GM12892 (cell line): ENCODE results near the gene SRRM3.
"Not testable (repeated sequence)": the region's sequence is repeated elsewhere in the genome, so short reads cannot be mapped to it uniquely, and the experiment has no call there.

Experiments
- DNase-seq: peaks from one replicate; pipeline ENCODE4 v3.0.0; 2011; ENCODE audit not compliant: insufficient read length
- FAIRE-seq: peaks from 2 replicates; lab custom pipeline; 2011; peaks lifted over from hg19 to GRCh38; lab: Jason Lieb, UNC
- POLR2A ChIP-seq: IDR thresholded peaks from 2 replicates; pipeline ENCODE4 v1.6.1; 2011; ENCODE audit warnings: low read depth, low read length, control low read depth
- POLR2AphosphoS5 ChIP-seq: IDR thresholded peaks from 2 replicates; pipeline ENCODE4 v1.6.1; 2011; ENCODE audit warnings: low read depth, low read length, control low read depth
- TAF1 ChIP-seq: IDR thresholded peaks from 2 replicates; pipeline ENCODE4 v1.6.1; 2011; ENCODE audit warnings: low read depth, mild to moderate bottlenecking, control low read depth, low read length, borderline replicate concordance

The SRRM3 gene

DNA sequence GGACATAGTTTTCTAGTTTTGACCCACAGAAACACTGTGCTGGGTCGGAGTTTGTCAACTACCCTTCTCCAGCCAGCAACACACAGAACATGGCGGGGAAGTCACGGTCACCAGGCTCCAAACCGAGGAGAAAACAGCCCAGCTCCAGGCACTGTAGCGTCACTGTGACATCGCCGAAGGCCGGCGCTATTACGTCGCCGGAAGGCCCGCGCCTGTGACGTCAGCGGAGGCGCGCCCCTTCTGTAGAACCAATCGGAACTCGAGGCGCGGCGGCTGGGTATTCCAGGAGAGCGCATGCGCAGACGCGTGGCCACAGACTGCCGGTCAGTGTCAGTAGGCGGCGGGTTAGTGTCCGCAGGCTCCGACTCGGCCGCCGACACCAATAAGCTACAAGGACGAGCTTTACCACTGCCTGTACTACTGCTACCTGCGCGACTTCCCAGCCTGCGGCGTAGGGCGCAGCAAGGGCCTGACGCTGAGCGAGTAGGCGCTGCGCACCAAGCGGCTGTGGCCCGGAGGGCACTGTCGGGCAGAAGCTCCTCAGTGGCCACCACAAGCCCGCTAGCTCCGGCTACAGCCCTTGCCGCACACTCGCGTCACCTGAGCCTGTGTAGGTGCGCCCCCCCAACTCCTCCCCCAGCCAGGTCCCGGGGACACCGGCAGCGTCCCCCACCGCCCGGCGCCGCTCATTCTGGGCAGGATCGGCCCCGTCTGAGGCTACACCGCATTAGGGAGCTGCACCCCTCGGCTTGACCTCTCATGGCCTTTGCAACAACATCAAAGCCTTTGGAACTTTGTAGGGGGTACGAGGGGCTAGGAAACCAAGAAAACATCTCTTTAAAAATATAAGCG lies 35.1 kb upstream of the SRRM3 start:
- TF ChIP-seq TAF1 (no peak), POLR2AphosphoS5 (no peak), POLR2A (no peak; the same call in 1 of the 2 replicates)
- DNase-seq (peak; percentile 83), FAIRE-seq (peak; percentile 68)

GRCh38 chr7:76173566-76174205 lies 28.0 kb upstream of the SRRM3 start:
- DNase-seq = no peak
- no peak for FAIRE-seq
- TF ChIP-seq POLR2AphosphoS5 = no peak
- TF ChIP-seq TAF1 = no peak
- TF ChIP-seq POLR2A = no peak

GRCh38 chr7:76176951-76177350 lies 24.7 kb upstream of the SRRM3 start:
- DNase-seq, FAIRE-seq: not testable (repeated sequence)

GRCh38 chr7:76179686-76180085 lies 22.0 kb upstream of the SRRM3 start:
- no peak for TF ChIP-seq TAF1
- no peak for TF ChIP-seq POLR2A
- no peak for TF ChIP-seq POLR2AphosphoS5
- no peak for DNase-seq
- no peak for FAIRE-seq

DNA sequence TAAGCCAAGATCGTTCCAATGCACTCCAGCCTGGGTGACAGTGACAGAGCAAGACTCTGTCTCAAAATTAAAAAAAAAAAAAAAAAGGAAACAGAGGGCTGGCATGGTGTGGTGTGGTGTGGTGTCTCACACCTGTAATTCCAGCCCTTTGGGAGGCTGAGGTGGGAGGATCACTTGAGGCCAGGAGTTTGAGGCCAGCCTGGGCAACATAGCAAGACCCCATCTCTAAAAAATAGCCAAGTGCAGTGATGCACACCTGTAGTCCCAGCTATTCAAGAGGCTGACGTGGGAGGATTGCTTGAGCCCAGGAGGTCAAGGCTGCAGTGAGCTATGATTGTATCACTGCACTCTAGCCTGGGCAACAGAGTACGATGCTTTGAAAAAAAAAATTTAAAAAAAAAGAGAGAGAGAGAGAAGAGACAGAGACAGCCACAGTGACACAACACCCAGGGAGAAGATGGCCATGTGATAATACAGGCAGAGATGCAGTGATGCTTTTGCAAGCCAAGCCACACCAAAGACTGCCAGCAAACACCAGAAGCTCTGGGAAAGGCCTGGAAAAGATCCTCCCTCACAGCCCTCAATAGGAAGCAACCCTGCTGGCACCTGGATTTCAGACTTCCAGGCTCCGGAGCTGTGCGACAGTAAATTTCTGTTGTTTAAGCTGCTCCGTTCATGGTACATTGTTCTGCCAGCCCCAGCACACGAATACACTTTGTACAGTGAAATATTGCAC lies 19.3 kb upstream of the SRRM3 start:
- FAIRE-seq = no peak
- TF ChIP-seq TAF1 (no peak), POLR2AphosphoS5 (no peak), POLR2A (no peak)

GRCh38 chr7:76185187-76185896 lies 16.4 kb upstream of the SRRM3 start:
- FAIRE-seq = no peak
- no peak for TF ChIP-seq TAF1
- no peak for DNase-seq

More for the DNA sequence above, 19.3 kb upstream of the SRRM3 start:
- DNase-seq = no peak

GRCh38 chr7:76187272-76187671 lies 14.4 kb upstream of the SRRM3 start:
- TF ChIP-seq POLR2AphosphoS5 (no peak), POLR2A (no peak), TAF1 (no peak)
- FAIRE-seq = no peak
- DNase-seq = no peak

- no peak for DNase-seq
- no peak for TF ChIP-seq POLR2AphosphoS5
- TF ChIP-seq TAF1 = no peak
- no peak for TF ChIP-seq POLR2A
- no peak for FAIRE-seq
Measured at GRCh38 chr7:76189276-76189675, 12.4 kb upstream of the SRRM3 start.

GRCh38 chr7:76191783-76192240 lies 9.9 kb upstream of the SRRM3 start:
- no peak for DNase-seq
- no peak for TF ChIP-seq POLR2A
- TF ChIP-seq TAF1 = no peak
- TF ChIP-seq POLR2AphosphoS5 = no peak
- FAIRE-seq = no peak

DNA sequence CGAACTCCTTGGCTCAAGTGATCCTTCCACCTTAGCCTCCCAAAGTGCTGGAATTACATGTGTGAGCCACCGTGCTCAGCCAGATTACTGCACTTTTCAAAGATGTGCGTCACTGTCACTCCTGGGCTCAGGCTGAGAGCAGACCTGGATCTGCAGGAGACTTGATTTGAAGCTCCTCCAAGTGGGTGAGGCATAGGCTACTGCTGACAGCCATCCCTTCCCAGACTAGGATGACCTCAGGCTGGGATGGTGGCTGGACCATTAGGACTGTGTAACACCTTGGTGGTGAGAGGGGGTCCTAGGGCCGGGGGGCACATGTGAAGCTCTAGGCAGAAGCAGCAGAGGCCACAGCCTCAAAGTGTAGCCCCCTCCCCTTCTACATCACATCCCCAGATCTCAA lies 8.2 kb upstream of the SRRM3 start:
- no peak for TF ChIP-seq POLR2AphosphoS5
- no peak for DNase-seq
- no peak for FAIRE-seq

GRCh38 chr7:76193883-76194282 lies 7.8 kb upstream of the SRRM3 start:
- TF ChIP-seq POLR2AphosphoS5 (no peak), POLR2A (no peak), TAF1 (no peak)
- no peak for DNase-seq
- FAIRE-seq = no peak

DNA sequence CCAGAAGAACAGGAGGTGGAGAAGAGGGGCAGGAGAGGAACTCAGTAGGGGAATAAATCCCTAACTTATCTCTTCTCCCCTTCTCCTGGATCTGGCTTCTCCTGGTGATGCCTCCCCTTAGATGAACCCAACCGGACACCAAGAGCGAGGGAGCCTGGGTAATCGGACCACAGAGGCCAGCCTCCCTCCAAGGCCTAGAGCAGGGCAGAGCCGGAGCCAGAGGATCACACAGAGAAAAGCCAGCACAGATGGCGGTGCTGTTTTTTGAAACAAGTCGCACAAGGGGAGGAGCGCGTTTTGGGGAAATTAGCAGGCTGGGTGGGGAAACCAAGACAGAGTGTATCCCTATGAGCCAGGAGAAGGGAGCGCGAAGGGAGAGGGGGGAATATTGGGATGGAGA lies 4.9 kb upstream of the SRRM3 start:
- TF ChIP-seq TAF1 (no peak), POLR2A (no peak), POLR2AphosphoS5 (no peak)
- FAIRE-seq = no peak
- no peak for DNase-seq
